Esophagus muscularis mucosa (tissue), 4 donors: ENCODE results near the gene SLC25A10. TPM values are rescaled to one million over a fixed set of nuclear protein-coding genes. Genes with fewer than 3 reads are reported as not detected.
"Not testable (repeated sequence)": the region's sequence is repeated elsewhere in the genome, so short reads cannot be mapped to it uniquely, and the experiment has no call there.

Experiments used
- DNase-seq: peaks from one replicate; pipeline ENCODE4 v3.0.0-alpha.2; 2017; ENCODE audit errors: extremely low spot score
- H3K27ac ChIP-seq, 4 donors: fragments of 200-600 bp; sonication (generic); replicated peaks in 1 of 4; 1 replicate in 3 of 4; 2 replicates in 1 of 4; pipeline ENCODE4 v1.5.1; 2016 to 2019; ENCODE audit warnings: mild to moderate bottlenecking in 1 of 4
- H3K27me3 ChIP-seq, 4 donors: fragments of 200-600 bp; sonication (generic); one replicate each; pipeline versions ENCODE4 v1.5.1 to v1.6.0; 2016 to 2019
- H3K36me3 ChIP-seq, 4 donors: fragments of 200-600 bp; sonication (generic); one replicate each; pipeline ENCODE4 v1.5.1; 2016 to 2019
- H3K4me1 ChIP-seq, 4 donors: fragments of 200-600 bp; sonication (generic); one replicate each; pipeline ENCODE4 v1.5.1; 2016 to 2019
- H3K4me3 ChIP-seq, 4 donors: fragments of 200-600 bp; sonication (generic); 1 replicate in 2 of 4; 2 replicates in 2 of 4; pipeline ENCODE4 v1.5.1; 2016 to 2019; ENCODE audit warnings: mild to moderate bottlenecking in 4 of 4, moderate library complexity in 1 of 4
- H3K9me3 ChIP-seq, 4 donors: fragments of 200-600 bp; sonication (generic); 1 replicate in 3 of 4; 2 replicates in 1 of 4; pipeline ENCODE4 v1.5.1; 2016 to 2019
- EP300 ChIP-seq: sonication (generic); formaldehyde crosslinking; IDR thresholded peaks from one replicate; pipeline ENCODE4 v1.6.1; 2017; ENCODE audit warnings: antibody characterized with exemption
- POLR2A ChIP-seq: fragments of 450-650 bp; IDR thresholded peaks from one replicate; pipeline ENCODE4 v1.6.1; 2017; ENCODE audit warnings: antibody characterized with exemption, moderate library complexity, mild to moderate bottlenecking, low read depth
- POLR2AphosphoS5 ChIP-seq, 2 donors: sonication (generic); formaldehyde crosslinking; IDR thresholded peaks; one replicate each; pipeline ENCODE4 v1.6.1; 2017; ENCODE audit warnings: antibody characterized with exemption in 2 of 2
- WGBS: methylation state at CpG from one replicate; pipeline ENCODE4 v1.1.5; 2018; 5-methylcytosine and 5-hydroxymethylcytosine counted together
- intact Hi-C: fragments of 100-400 bp; cut with DNase I; formaldehyde crosslinking; loops from one replicate; pipeline ENCODE4 v1.15.1; 2023
- total RNA-seq, 4 donors: library from RNA; depleted of rRNA; stranded (reverse); fragments of >200 nt; gene quantifications; one replicate each; pipeline versions ENCODE4 v1.1.0 to v1.2.1, GENCODE V29; 2016
- TF ChIP-seq, protein P1 (sequence below), 3 experiments: fragments of 200-600 bp in 2 of 3; fragments of 450-650 bp in 1 of 3; sonication (generic) in 2 of 3; IDR thresholded peaks; one replicate each; pipeline ENCODE4 v1.5.1; 2017 to 2019; ENCODE audit warnings: antibody characterized with exemption in 3 of 3, mild to moderate bottlenecking in 2 of 3, moderate library complexity in 1 of 3

SLC25A10 gene
- total RNA-seq, 4 donors from 2014 or later, result 2.1 to 5.5 (median 4.8) TPM

DNA sequence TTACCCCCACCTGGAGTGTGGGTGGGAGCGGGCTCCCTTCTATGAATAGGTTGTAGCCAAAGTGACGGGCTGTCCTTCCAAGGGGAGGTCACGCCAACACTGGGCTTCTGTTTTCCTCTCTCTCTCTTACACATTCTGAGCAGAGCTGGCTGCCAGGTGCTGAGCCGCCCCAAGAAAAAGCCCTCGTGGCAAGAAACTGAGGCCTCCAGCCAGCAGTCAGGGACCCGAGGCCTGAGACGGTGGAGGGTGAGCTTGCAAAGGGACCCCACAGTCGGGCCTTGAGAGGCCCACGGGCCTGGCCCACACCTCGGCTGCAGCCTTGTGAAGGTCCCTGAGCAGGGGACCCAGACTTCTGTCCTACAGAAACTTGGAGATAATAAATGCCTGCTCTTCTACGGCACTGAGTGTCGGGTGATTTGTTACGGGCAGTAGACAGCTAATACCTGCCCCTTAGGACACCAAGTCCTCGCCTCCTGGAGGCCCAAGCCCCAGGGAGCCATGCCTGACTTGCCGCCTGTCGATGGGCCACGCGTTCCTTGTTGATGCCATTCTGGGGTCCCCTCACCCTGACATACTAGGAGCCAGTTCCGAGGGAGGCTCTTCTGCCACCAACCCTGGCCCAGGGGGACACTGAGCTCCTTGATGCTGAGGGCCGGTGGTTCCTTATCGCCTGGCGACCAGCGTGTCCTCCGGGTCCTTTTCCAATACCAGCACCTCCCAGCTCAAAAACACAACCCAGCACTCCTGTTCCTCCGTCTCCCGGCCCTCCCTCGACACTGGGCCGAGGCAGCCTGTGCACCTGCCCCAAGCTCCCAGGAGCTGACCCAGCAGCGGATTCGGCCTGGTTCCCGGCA is 26.1 kb downstream of the SLC25A10 start:
- Histone ChIP-seq H3K4me1 (peaks cover 0 to 17% (median 0%) of the 10 kb centered on the region in 4 donors), H3K27me3 (peaks cover 0 to 66% (median 8%) of the 10 kb centered on the region in 4 donors), H3K4me3 (no peak overlapping the region), H3K9me3 (no peaks in the 10 kb centered on the region), H3K27ac (no peak overlapping the region), H3K36me3 (no peaks in the 10 kb centered on the region)
- intact Hi-C loops, result no loop called here
- TF ChIP-seq, protein P1, sequence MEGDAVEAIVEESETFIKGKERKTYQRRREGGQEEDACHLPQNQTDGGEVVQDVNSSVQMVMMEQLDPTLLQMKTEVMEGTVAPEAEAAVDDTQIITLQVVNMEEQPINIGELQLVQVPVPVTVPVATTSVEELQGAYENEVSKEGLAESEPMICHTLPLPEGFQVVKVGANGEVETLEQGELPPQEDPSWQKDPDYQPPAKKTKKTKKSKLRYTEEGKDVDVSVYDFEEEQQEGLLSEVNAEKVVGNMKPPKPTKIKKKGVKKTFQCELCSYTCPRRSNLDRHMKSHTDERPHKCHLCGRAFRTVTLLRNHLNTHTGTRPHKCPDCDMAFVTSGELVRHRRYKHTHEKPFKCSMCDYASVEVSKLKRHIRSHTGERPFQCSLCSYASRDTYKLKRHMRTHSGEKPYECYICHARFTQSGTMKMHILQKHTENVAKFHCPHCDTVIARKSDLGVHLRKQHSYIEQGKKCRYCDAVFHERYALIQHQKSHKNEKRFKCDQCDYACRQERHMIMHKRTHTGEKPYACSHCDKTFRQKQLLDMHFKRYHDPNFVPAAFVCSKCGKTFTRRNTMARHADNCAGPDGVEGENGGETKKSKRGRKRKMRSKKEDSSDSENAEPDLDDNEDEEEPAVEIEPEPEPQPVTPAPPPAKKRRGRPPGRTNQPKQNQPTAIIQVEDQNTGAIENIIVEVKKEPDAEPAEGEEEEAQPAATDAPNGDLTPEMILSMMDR (IDR thresholded peaks at IDR 0.05), result no peak
- TF ChIP-seq POLR2A (no peak), POLR2AphosphoS5 (IDR thresholded peaks at IDR 0.05) (no peak), EP300 (no peak)
- WGBS, result 90% methylated on average over 20 of the region's 31 CpGs
- no peak for DNase-seq

DNA sequence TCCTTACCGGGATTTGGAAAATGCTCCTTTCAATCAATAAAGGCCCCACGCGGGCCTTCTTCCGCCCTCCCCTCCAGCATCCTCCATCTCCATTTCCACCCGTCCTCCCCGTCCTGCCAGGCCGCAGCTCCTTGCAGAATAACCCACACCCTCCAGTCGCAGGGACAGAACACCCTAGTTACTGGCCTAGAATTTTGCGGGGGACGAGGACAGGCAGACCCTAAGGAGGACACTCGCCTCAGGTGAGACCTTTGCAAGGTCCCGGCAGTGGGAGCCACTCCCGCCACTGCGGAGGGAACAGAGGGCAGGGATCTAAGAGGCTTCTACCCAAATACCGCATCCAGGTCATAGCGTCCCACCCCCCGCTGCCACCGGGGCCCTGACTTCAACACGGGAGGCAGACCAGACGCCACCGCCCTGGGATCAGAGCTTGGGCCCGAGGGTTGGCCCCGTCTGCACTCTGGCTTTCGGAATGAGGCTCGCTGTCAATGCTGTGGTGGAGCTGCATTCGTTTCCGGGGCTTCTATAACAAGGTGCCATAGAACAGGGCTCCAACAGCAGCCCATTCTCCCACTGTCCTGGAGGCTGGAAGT is 26.8 kb downstream of the SLC25A10 start:
- 87% methylated on average over 20 of the region's 27 CpGs for WGBS
- H3K36me3 ChIP-seq, result no peaks in the 10 kb centered on the region
- H3K4me1 ChIP-seq, result peaks cover 0 to 11% (median 0%) of the 10 kb centered on the region in 4 donors
- intact Hi-C loops, result no loop called here
- H3K27ac ChIP-seq, result no peak overlapping the region
- no peak overlapping the region for H3K4me3 ChIP-seq
- no peaks in the 10 kb centered on the region for H3K9me3 ChIP-seq
- no peak for DNase-seq
- TF ChIP-seq, protein P1 (IDR thresholded peaks at IDR 0.05), result no peak
- TF ChIP-seq POLR2A, result no peak
- TF ChIP-seq POLR2AphosphoS5 (IDR thresholded peaks at IDR 0.05), result no peak
- TF ChIP-seq EP300, result no peak
- peaks cover 0 to 61% (median 6%) of the 10 kb centered on the region in 4 donors for H3K27me3 ChIP-seq

DNA sequence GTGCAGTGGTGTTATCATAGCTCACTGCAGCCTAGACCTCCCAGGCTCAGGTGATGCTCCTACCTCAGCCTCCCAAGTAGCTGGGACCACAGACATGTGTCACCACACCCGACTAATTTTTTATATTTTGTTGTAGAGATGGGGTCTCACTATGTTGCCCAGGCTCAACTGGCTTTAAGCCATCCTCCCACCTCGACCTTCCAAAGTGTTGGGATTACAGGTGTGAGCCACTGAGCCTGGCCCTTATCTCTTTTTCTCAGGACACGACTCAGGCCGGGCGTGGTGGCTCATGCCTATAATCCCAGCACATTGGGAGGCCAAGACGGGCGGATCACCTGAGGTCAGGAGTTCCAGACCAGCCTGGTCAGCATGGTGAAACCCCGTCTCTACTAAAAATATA is 27.5 kb downstream of the SLC25A10 start:
- DNase-seq, H3K9me3 ChIP-seq, H3K4me1 ChIP-seq, H3K4me3 ChIP-seq, intact Hi-C loops, H3K36me3 ChIP-seq, H3K27ac ChIP-seq: not testable (repeated sequence)
- 93% methylated on average over 8 of the region's 8 CpGs for WGBS
- peaks cover 0 to 58% (median 6%) of the 10 kb centered on the region in 4 donors for H3K27me3 ChIP-seq

DNA sequence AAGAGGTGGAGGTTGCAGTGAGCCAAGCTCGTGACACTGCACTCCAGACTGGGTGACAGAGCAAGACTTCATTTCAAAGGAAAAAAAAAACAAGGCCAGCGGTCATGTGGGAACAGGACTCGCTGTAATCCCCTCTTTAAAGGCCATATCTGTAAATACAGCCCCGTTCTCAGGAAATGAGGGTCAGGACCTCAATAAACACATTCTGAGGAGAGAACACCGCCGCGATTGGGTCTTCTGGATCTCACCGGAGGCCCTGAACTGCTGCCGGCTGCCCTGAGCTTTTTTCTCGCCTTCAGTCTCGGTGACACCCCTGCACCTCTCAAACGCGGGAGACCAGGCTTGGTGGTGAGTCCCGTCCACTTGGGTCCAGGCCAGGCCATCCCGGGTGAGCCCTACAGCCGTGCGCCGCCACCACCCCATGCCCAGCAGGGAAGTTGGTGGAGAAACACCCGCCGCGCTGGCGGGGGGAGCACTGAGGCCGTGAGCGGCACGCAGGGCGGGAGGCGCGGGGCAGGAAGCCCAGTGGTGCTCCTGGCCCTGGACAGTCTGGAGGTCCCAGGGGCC is 28.4 kb downstream of the SLC25A10 start:
- TF ChIP-seq, protein P1 (IDR thresholded peaks at IDR 0.05), result no peak
- TF ChIP-seq EP300 (no peak), POLR2A (no peak), POLR2AphosphoS5 (IDR thresholded peaks at IDR 0.05) (no peak)
- peaks cover 0 to 51% (median 6%) of the 10 kb centered on the region in 4 donors for H3K27me3 ChIP-seq
- 44% methylated on average over 13 of the region's 28 CpGs for WGBS

DNA sequence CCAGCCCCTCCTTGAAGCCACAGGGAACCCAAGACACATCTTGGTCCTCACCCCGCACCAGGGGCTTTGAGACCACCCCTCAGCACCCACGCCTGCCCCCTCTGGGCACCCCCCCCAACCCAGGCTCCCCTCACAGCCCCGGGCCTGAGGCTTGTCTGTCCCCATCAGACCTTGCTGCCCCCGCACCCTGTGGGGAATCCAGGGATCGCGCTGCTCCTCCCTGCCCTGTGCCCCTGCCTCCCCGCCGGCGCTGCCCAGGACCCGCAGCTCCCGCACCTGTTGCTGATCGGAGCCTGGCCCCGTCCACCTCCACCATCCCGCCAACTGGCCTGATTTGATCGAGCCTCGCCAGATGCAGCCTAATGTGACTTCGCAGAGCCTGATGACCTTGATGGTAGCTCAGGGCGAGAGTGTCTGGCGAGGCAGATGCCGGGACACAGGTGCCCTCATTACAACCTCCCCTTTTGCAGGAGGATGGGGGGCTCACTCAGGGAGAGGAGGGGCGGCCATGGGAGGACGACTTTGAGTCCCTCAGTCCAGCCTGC is 29.0 kb downstream of the SLC25A10 start:
- 53% methylated on average over 13 of the region's 22 CpGs for WGBS
- Histone ChIP-seq H3K27me3 (peaks cover 0 to 44% (median 6%) of the 10 kb centered on the region in 4 donors), H3K9me3 (no peaks in the 10 kb centered on the region), H3K4me1 (peaks cover 0 to 7% (median 0%) of the 10 kb centered on the region in 4 donors), H3K36me3 (no peaks in the 10 kb centered on the region), H3K4me3 (no peak overlapping the region), H3K27ac (no peak overlapping the region)
- intact Hi-C loops, result no loop called here
- no peak for DNase-seq
- no peak for TF ChIP-seq EP300
- no peak for TF ChIP-seq POLR2AphosphoS5 (IDR thresholded peaks at IDR 0.05)

More for the DNA sequence above, 28.4 kb downstream of the SLC25A10 start:
- Histone ChIP-seq H3K4me3 (no peak overlapping the region), H3K9me3 (no peaks in the 10 kb centered on the region), H3K4me1 (peaks cover 0 to 7% (median 0%) of the 10 kb centered on the region in 4 donors), H3K36me3 (no peaks in the 10 kb centered on the region), H3K27ac (no peak overlapping the region)
- DNase-seq, result no peak
- intact Hi-C loops, result no loop called here
